HG03095 (cell line): Measurements from ENCODE around the gene ATP13A5.

ENCODE experiments used
- ATAC-seq: cut with Tn5 transposase; IDR thresholded peaks from one replicate; pipeline ENCODE4 v1.9.1; 2021; ENCODE audit warnings: moderate library complexity; ENCODE audit not compliant: unreplicated experiment

ATP13A5 gene

GRCh38 chr3:193346259-193346658, 32.3 kb downstream of the ATP13A5 start:
- ATAC-seq, result no peak

- no peak for ATAC-seq
These were observed 33.1 kb downstream of the ATP13A5 start for GRCh38 chr3:193345431-193345830.

GRCh38 chr3:193344486-193344885, 34.1 kb downstream of the ATP13A5 start:
- no peak for ATAC-seq

- no peak for ATAC-seq
These were observed 34.8 kb downstream of the ATP13A5 start for GRCh38 chr3:193343726-193344222.

- ATAC-seq, result no peak
These were observed 36.0 kb downstream of the ATP13A5 start for GRCh38 chr3:193342551-193342950.

- no peak for ATAC-seq
These were observed 43.5 kb downstream of the ATP13A5 start for GRCh38 chr3:193335031-193335430.

- ATAC-seq, result no peak
These were observed 45.3 kb downstream of the ATP13A5 start for GRCh38 chr3:193333229-193333628.

GRCh38 chr3:193330555-193331204, 47.9 kb downstream of the ATP13A5 start:
- ATAC-seq, result no peak

- ATAC-seq, result no peak
These were observed 60.8 kb downstream of the ATP13A5 start for GRCh38 chr3:193317682-193318300.

- ATAC-seq, result no peak
These were observed 64.4 kb downstream of the ATP13A5 start for GRCh38 chr3:193314161-193314560.

GRCh38 chr3:193313061-193313958, 65.2 kb downstream of the ATP13A5 start:
- ATAC-seq, result no peak

GRCh38 chr3:193310914-193311723, 67.4 kb downstream of the ATP13A5 start:
- no peak for ATAC-seq

- ATAC-seq, result no peak
These were observed 73.2 kb downstream of the ATP13A5 start for GRCh38 chr3:193305356-193305755.

- ATAC-seq, result no peak
These were observed 77.1 kb downstream of the ATP13A5 start for GRCh38 chr3:193301433-193301832.

- ATAC-seq, result no peak
These were observed 81.1 kb downstream of the ATP13A5 start for GRCh38 chr3:193297421-193297820.

GRCh38 chr3:193295985-193296384, 82.6 kb downstream of the ATP13A5 start:
- no peak for ATAC-seq

- no peak for ATAC-seq
These were observed 86.2 kb downstream of the ATP13A5 start for GRCh38 chr3:193292386-193292785.

GRCh38 chr3:193271101-193271840, 107.3 kb downstream of the ATP13A5 start:
- ATAC-seq, result no peak

GRCh38 chr3:193270451-193270850, 108.1 kb downstream of the ATP13A5 start:
- ATAC-seq, result no peak
